Gastroesophageal sphincter (tissue), 4 donors: ENCODE measurements around the gene IFNGR1. TPM values are rescaled to one million over a fixed set of nuclear protein-coding genes. Genes with fewer than 3 reads are reported as not detected.

Source experiments
- ATAC-seq: fragments of 150-250 bp; one replicate; pipeline ENCODE4 v1.9.1; 2016; ENCODE audit warnings: mild to moderate bottlenecking, moderate library complexity
- H3K27ac ChIP-seq, 4 donors: fragments of 200-600 bp; sonication (generic) in 3 of 4; 1 replicate in 3 of 4; 2 replicates in 1 of 4; pipeline ENCODE4 v1.5.1; 2016 to 2019
- H3K27me3 ChIP-seq: fragments of 200-600 bp; sonication (generic); one replicate; pipeline ENCODE4 v1.5.1; 2019
- H3K36me3 ChIP-seq, 2 donors: fragments of 200-600 bp; sonication (generic); one replicate each; pipeline ENCODE4 v1.5.1; 2019; ENCODE audit warnings: control low read depth in 1 of 2
- H3K4me1 ChIP-seq, 3 donors: fragments of 200-600 bp; sonication (generic); 1 replicate in 2 of 3; 2 replicates in 1 of 3; pipeline ENCODE4 v1.5.1; 2016 to 2019; ENCODE audit warnings: control low read depth in 2 of 3
- H3K4me3 ChIP-seq, 2 donors: fragments of 200-600 bp; sonication (generic); one replicate each; pipeline ENCODE4 v1.5.1; 2019; ENCODE audit warnings: mild to moderate bottlenecking in 1 of 2, moderate library complexity in 1 of 2
- H3K9me3 ChIP-seq, 3 donors: fragments of 200-600 bp; sonication (generic); one replicate each; pipeline ENCODE4 v1.5.1; 2017 to 2019; ENCODE audit warnings: control low read depth in 2 of 3
- CTCF ChIP-seq, 4 experiments: fragments of 200-600 bp in 2 of 4; fragments of 450-650 bp in 2 of 4; sonication (generic) in 1 of 4; IDR thresholded peaks; one replicate each; pipeline ENCODE4 v1.5.1; 2017 to 2019; ENCODE audit warnings: antibody characterized with exemption in 4 of 4, mild to moderate bottlenecking in 2 of 4, moderate library complexity in 2 of 4
- EP300 ChIP-seq: sonication (generic); formaldehyde crosslinking; IDR thresholded peaks from one replicate; pipeline ENCODE4 v1.6.1; 2017; ENCODE audit warnings: antibody characterized with exemption, mild to moderate bottlenecking
- POLR2A ChIP-seq, 2 donors: fragments of 450-650 bp; IDR thresholded peaks; one replicate each; pipeline ENCODE4 v1.6.1; 2017; ENCODE audit warnings: antibody characterized with exemption in 2 of 2, mild to moderate bottlenecking in 2 of 2, moderate library complexity in 1 of 2
- POLR2AphosphoS5 ChIP-seq: sonication (generic); formaldehyde crosslinking; IDR thresholded peaks from one replicate; pipeline ENCODE4 v1.6.1; 2017; ENCODE audit warnings: antibody characterized with exemption
- whole genome bisulfite sequencing, 2 donors: methylation state at CpG; one replicate each; pipeline ENCODE4 v1.1.5; 2018; ENCODE audit warnings: low coverage in 1 of 2; 5-methylcytosine and 5-hydroxymethylcytosine counted together
- total RNA-seq, 4 donors: library from RNA; depleted of rRNA; stranded (reverse); fragments of >200 nt; gene quantifications; one replicate each; pipeline ENCODE4 v1.1.0, GENCODE V29; 2016

Gene IFNGR1
- total RNA-seq, 4 donors from 2014 or later = 45.8 to 104 (median 66.9) TPM

GRCh38 chr6:137188855-137189254, 30.3 kb downstream of the IFNGR1 start:
- H3K4me3 ChIP-seq = no peak overlapping the region
- peaks cover 0 to 24% (median 0%) of the 10 kb centered on the region in 3 donors for H3K9me3 ChIP-seq
- H3K4me1 ChIP-seq = no peaks in the 10 kb centered on the region
- 79 to 97% methylated on average over 3 to 5 of the region's 5 CpGs for WGBS, 2 donors
- no peak for ATAC-seq
- TF ChIP-seq POLR2AphosphoS5 (no peak), CTCF (IDR thresholded peaks at IDR 0.05) (no peak), POLR2A (IDR thresholded peaks at IDR 0.05) (no peak), EP300 (no peak)
- H3K27ac ChIP-seq = no peak overlapping the region
- H3K27me3 ChIP-seq = peaks cover 6% of the 10 kb centered on the region
- H3K36me3 ChIP-seq = no peaks in the 10 kb centered on the region

DNA sequence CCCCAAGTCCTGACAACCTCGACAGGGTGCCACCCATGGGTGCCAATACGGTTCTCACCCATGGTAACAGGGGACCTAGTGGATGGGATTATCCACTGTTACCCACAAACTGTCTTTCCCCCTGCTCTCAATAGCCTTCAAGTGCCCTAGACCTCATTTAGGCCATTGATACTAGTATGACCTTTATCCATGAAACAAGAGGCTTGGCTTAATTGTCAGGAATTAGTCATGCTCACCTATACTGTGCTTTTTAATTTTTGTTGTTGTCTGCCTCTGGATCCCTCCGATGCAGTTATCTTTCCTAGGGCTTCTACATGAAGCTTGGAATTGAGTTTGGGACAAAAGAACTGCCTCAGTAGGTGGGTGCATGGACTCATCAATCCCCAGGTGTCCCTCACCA, 33.9 kb downstream of the IFNGR1 start:
- Histone ChIP-seq H3K27ac (no peak overlapping the region), H3K4me1 (no peaks in the 10 kb centered on the region), H3K36me3 (no peaks in the 10 kb centered on the region), H3K27me3 (peaks cover 6% of the 10 kb centered on the region), H3K9me3 (peaks cover 0 to 47% (median 0%) of the 10 kb centered on the region in 3 donors), H3K4me3 (no peak overlapping the region)
- TF ChIP-seq POLR2A (IDR thresholded peaks at IDR 0.05) (no peak), POLR2AphosphoS5 (no peak), CTCF (IDR thresholded peaks at IDR 0.05) (no peak), EP300 (no peak)
- no peak for ATAC-seq
- 86 to 88% methylated on average over 2 to 3 of the region's 3 CpGs for WGBS, 2 donors

DNA sequence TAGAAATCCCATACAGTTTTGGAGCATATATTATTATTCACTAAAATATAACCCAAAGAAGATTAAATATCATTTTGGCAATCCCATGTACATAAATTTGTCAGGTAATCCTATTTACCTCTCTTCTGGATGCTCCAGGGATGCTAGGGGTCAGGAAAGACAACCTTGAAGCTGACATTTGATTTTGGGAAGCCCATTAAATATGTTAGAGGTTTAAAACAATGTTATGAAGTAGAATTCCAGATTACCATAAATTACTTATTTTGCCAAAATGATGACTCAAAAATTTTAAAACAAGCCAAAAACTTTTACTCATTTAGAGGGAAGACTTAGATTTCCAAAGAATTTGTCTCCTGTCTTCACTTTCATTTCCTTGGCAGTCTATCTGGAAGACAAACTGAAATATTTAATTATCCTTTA, 36.5 kb downstream of the IFNGR1 start:
- ATAC-seq = no peak
- no peak for TF ChIP-seq EP300
- TF ChIP-seq POLR2A (IDR thresholded peaks at IDR 0.05) = no peak
- TF ChIP-seq POLR2AphosphoS5 = no peak
- no peak for TF ChIP-seq CTCF (IDR thresholded peaks at IDR 0.05)
- H3K9me3 ChIP-seq = peaks cover 0 to 47% (median 0%) of the 10 kb centered on the region in 3 donors

GRCh38 chr6:137181891-137182653, 37.1 kb downstream of the IFNGR1 start:
- no peak overlapping the region for H3K4me3 ChIP-seq
- TF ChIP-seq POLR2AphosphoS5 (no peak), CTCF (IDR thresholded peaks at IDR 0.05) (no peak), EP300 (no peak), POLR2A (IDR thresholded peaks at IDR 0.05) (no peak)
- H3K27me3 ChIP-seq = peaks cover 6% of the 10 kb centered on the region
- H3K36me3 ChIP-seq = no peaks in the 10 kb centered on the region
- no peaks in the 10 kb centered on the region for H3K4me1 ChIP-seq
- ATAC-seq = no peak
- H3K27ac ChIP-seq = no peak overlapping the region
- H3K9me3 ChIP-seq = peaks cover 0 to 47% (median 0%) of the 10 kb centered on the region in 3 donors
- WGBS, 2 donors = 69 to 81% methylated on average over 3 of the region's 3 CpGs

More for the DNA sequence above, 36.5 kb downstream of the IFNGR1 start:
- no peak overlapping the region for H3K4me3 ChIP-seq
- H3K36me3 ChIP-seq = no peaks in the 10 kb centered on the region
- H3K4me1 ChIP-seq = no peaks in the 10 kb centered on the region
- H3K27me3 ChIP-seq = peaks cover 6% of the 10 kb centered on the region
- no peak overlapping the region for H3K27ac ChIP-seq

DNA sequence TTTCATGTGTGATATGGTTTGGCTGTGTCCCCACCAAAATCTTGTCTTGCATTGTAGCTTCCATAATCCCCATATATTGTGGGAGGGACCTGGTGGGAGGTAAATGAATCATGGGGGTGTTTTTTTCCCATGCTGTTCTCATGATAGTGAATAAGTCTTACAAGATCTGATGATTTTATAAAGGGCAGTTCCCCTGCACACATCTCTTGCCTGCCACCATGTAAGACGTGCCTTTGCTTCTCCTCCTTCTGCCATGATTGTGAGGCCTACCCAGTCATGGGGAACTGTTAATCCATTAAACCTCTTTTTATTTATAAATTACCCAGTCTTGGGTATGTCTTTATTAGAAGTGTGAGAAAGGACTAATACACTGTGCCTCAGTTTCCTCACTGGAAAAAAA, 41.6 kb downstream of the IFNGR1 start:
- no peak for ATAC-seq
- H3K4me1 ChIP-seq = no peaks in the 10 kb centered on the region

More for the DNA sequence above, 41.6 kb downstream of the IFNGR1 start:
- Histone ChIP-seq H3K27ac (no peak overlapping the region), H3K4me3 (no peak overlapping the region), H3K27me3 (no peaks in the 10 kb centered on the region), H3K36me3 (no peaks in the 10 kb centered on the region), H3K9me3 (peaks cover 0 to 11% (median 0%) of the 10 kb centered on the region in 3 donors)
- WGBS, 2 donors = 80% methylated on average over 1 of the region's 1 CpG; no CpG with 5 or more reads in 1 of the 2 donors
- TF ChIP-seq POLR2AphosphoS5 (no peak), POLR2A (IDR thresholded peaks at IDR 0.05) (no peak), EP300 (no peak), CTCF (IDR thresholded peaks at IDR 0.05) (no peak)
